KOPT-K1 (cell line): ENCODE measurements around the gene KRTAP10-5.
A peak's percentile ranks its signal among the peaks of the same experiment; 100 is the strongest.
"Not testable (repeated sequence)": the region's sequence is repeated elsewhere in the genome, so short reads cannot be mapped to it uniquely, and the experiment has no call there.

Experiments used
- H3K27ac ChIP-seq: fragments of 200-600 bp; sonication (generic); 2 replicates; pipeline ENCODE4 v1.5.1; 2016; ENCODE audit warnings: antibody characterized with exemption, mild to moderate bottlenecking, low read depth, low read length; ENCODE audit not compliant: poor library complexity, severe bottlenecking
- H3K36me3 ChIP-seq: fragments of 200-600 bp; sonication (generic); 2 replicates; pipeline ENCODE4 v1.5.1; 2017; ENCODE audit warnings: antibody characterized with exemption, mild to moderate bottlenecking, low read length, moderate library complexity; ENCODE audit not compliant: insufficient read depth
- H3K9me3 ChIP-seq: fragments of 200-600 bp; sonication (generic); 2 replicates; pipeline ENCODE4 v1.5.1; 2017; ENCODE audit warnings: antibody characterized with exemption, low read length, mild to moderate bottlenecking; ENCODE audit not compliant: insufficient read depth, poor library complexity, severe bottlenecking

KRTAP10-5 gene

GRCh38 chr21:44556879-44557278 is 23.5 kb downstream of the KRTAP10-5 start:
- Histone ChIP-seq H3K36me3 (no peaks in the 10 kb centered on the region), H3K27ac (no peak overlapping the region), H3K9me3 (no peaks in the 10 kb centered on the region)

DNA sequence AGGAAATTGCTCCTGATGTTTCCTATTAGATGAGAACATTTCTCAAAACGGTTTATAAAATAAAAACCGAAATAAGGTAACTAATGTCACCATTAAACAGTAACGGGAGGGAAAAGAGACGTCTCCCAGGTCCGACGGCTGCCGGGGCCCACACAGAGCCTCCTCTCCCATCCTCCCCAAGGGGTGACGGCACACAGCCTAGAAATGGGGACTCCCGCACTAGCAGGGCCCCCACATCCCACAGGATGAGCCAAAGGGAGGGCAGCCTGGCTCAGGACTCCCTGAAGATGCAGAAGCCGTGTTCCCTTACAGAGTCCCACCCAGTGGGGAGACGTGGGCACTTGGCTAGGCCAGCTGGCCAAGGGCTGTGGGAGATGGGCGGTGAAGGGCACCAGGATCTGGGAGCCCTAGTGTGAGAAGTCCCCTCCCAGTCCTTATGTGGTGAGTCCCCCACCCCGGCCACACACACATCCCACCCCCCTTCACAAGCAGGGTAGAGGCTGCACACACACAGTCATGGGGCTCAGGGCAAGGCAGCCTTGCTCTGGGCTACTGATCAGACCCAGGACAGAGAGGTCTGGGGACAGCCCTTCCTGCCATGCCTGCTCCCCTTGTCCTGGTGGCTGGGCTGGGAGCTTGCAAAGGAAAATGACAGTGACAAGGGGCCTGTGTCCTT is 25.1 kb downstream of the KRTAP10-5 start:
- Histone ChIP-seq H3K27ac (no peak overlapping the region), H3K9me3 (no peaks in the 10 kb centered on the region), H3K36me3 (no peaks in the 10 kb centered on the region)

- H3K9me3 ChIP-seq: no peaks in the 10 kb centered on the region
- H3K27ac ChIP-seq: no peak overlapping the region
- no peaks in the 10 kb centered on the region for H3K36me3 ChIP-seq
Measured at GRCh38 chr21:44552681-44553080, 27.7 kb downstream of the KRTAP10-5 start.

GRCh38 chr21:44552136-44552535 is 28.3 kb downstream of the KRTAP10-5 start:
- Histone ChIP-seq H3K36me3 (no peaks in the 10 kb centered on the region), H3K27ac (no peak overlapping the region), H3K9me3 (peaks cover 4% of the 10 kb centered on the region)

DNA sequence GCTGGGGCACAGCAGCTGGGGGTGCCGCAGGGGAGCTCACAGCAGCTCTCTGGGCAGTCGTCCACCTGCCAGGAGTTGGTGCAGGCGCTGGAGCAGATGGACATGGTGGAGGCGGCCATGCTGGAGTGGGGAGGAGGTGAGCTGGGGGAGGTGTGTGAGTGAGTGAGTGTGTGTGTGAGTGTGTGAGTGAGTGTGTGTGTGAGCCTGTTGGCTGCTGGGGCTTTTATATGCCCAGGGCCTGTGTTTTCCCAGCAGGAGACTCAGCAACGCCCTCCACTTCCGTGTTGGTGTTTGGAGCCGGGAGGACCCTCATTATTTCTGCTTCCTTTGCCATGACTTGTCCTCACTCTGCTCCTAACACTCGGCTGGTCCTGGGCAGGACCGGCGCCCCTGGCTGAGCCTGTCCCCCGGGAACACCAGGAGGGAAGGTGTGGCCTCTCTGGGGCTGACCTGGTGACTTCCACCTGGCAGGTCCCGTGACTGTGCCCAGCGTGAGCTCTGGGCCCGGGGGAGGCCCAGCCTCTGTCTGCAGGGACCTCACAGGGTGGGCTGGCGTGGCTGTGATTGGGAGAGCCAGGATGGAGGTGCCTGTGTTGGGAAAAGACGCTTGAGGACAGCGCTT is 29.0 kb downstream of the KRTAP10-5 start, which contains the start of gene KRTAP10-2:
Gene KRTAP10-2 (minus strand): TSS at position 166 of the 622 bp plus-strand sequence. CDS start 47 bp downstream, at position 119.
- H3K36me3 ChIP-seq: no peaks in the 10 kb centered on the region
- peaks cover 11% of the 10 kb centered on the region for H3K9me3 ChIP-seq
- no peak within 1 kb of the TSS for H3K27ac ChIP-seq

- Histone ChIP-seq H3K27ac (no peak overlapping the region), H3K9me3 (peaks cover 15% of the 10 kb centered on the region), H3K36me3 (no peaks in the 10 kb centered on the region)
Measured at GRCh38 chr21:44550807-44551206, 29.6 kb downstream of the KRTAP10-5 start.

DNA sequence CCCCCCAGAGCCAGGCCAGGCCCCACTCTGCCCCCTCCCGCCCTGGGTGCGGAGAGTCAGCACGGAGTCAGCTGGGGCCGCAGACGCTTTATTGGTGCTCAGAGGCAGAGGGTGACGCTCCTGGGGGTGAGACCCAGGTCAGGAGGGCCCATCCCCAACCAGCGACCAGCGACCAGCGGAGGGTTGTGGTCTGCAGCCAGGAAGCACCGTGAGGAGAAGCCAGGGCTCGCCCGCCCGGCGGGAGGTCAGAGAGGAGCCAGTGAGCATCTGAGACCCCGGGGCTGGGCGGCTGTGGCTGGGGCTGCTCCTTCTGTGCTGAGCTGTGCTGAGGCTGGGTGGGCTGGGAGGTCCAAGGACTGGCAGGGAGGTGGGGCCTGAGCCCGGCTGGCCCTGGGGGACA is 30.1 kb downstream of the KRTAP10-5 start:
- H3K27ac ChIP-seq, H3K36me3 ChIP-seq: not testable (repeated sequence)
- H3K9me3 ChIP-seq: peaks cover 15% of the 10 kb centered on the region

DNA sequence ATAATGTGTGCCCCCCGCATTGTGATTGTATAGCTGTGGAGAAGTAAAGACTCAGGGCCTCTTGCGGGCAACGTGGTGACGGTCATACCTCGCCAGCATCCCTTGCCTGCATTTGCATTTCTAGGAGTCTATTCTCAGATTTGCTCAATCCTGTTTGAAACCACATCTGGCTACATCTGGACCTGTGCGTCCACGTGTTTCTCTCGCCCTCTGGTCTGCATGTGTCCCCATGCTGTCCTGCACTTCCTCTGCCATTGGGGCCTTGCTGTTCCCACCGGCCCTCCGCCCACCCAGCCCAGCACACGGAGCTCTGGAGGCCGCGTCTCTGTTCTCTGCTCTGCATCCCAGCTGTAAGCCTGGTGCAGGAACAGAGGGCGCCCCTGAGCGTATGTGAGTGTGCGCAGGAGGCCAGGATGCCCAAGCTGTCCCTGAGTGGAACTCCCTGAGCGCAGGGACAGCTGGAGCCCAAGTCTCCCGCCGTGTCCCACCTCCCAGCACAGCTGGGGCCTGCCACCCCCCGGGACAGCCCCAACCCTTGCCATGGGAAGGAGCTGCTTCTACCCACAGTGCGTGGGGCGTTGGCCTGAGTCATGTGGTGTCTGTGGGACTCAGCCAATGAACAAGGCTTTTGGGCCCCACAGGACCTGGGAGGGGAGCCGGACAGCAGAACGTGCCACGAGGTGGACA is 30.7 kb downstream of the KRTAP10-5 start:
- no peak overlapping the region for H3K27ac ChIP-seq
- peaks cover 15% of the 10 kb centered on the region for H3K9me3 ChIP-seq
- H3K36me3 ChIP-seq: no peaks in the 10 kb centered on the region

- no peak overlapping the region for H3K27ac ChIP-seq
- peaks cover 15% of the 10 kb centered on the region for H3K9me3 ChIP-seq
- H3K36me3 ChIP-seq: no peaks in the 10 kb centered on the region
Measured at GRCh38 chr21:44548922-44549321, 31.5 kb downstream of the KRTAP10-5 start.

GRCh38 chr21:44548381-44548780 is 32.0 kb downstream of the KRTAP10-5 start:
- H3K9me3 ChIP-seq: peaks cover 15% of the 10 kb centered on the region
- no peak overlapping the region for H3K27ac ChIP-seq

GRCh38 chr21:44547656-44548331 is 32.6 kb downstream of the KRTAP10-5 start:
- Histone ChIP-seq H3K36me3 (no peaks in the 10 kb centered on the region), H3K27ac (peak overlapping the region; percentile 15), H3K9me3 (peaks cover 15% of the 10 kb centered on the region)

More at GRCh38 chr21:44548381-44548780, 32.0 kb downstream of the KRTAP10-5 start:
- no peaks in the 10 kb centered on the region for H3K36me3 ChIP-seq

DNA sequence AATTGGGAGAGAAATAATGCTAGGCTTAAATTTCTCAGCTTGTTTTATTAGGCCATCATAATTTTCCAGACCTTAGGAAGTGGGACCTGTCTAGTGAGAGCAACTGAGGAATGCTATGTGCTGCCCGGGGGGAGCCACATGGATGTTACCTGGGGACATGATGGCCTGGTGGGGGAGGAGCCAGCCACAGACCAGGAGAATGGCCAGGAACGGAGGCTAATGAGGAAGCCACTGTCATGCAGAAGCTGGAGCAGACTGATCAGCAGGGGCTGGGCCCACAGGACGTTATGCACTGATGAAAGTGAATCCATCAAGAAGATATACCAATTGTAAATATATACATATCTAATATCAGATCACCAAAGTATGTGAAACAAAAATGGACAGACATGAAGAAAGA is 35.8 kb downstream of the KRTAP10-5 start:
- Histone ChIP-seq H3K27ac (no peak overlapping the region), H3K36me3 (no peaks in the 10 kb centered on the region), H3K9me3 (peaks cover 15% of the 10 kb centered on the region)

GRCh38 chr21:44542716-44543115 is 37.7 kb downstream of the KRTAP10-5 start:
- no peak overlapping the region for H3K27ac ChIP-seq
- H3K9me3 ChIP-seq: peaks cover 15% of the 10 kb centered on the region
- no peaks in the 10 kb centered on the region for H3K36me3 ChIP-seq

GRCh38 chr21:44540741-44541288 is 39.6 kb downstream of the KRTAP10-5 start:
- H3K36me3 ChIP-seq: no peaks in the 10 kb centered on the region
- H3K9me3 ChIP-seq: no peaks in the 10 kb centered on the region
- no peak overlapping the region for H3K27ac ChIP-seq
